ENCODE measurements around the gene COQ2.
"Not testable (repeated sequence)": the region's sequence is repeated elsewhere in the genome, so short reads cannot be mapped to it uniquely, and the experiment has no call there.

The COQ2 gene

DNA sequence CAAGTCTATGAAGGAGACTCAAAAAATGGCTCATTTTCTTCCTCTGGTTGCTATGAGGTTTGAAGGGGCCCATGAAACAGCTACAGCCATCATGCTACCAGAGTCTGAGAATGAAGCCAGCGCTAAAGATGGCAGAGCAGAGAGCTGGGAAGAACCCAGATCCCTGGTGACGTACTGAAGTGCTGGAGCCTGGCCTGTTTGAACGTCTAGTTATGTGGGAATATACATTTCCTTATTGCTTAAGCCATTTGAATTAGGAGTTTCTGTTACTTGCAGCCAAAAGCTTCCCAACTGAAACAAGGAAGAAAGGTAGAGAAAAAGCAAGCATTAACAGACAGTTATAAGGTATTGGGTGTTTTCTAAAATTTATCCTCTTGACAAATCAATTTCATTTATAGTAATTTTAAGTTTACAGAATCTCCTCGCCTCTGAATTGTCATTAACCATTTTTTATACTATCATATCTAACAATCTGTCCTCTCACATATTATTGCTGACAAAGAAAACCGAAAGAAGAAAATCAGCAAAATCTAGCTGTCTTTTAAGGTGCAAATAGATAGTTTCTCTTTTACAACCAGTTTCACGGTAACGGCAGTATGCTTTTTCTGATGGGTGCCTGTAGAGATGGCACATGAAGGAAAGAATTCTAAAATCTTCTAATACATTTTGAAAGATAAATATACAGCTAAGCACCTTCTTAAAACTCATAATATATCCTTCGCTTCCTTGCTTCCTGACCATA, 8.9 kb upstream of the COQ2 start:
- H3K27me3 ChIP-seq (ENCODE audit: insufficient read depth, low read depth, severe bottlenecking), result no peaks in the 10 kb centered on the region
- TF ChIP-seq, protein P1, sequence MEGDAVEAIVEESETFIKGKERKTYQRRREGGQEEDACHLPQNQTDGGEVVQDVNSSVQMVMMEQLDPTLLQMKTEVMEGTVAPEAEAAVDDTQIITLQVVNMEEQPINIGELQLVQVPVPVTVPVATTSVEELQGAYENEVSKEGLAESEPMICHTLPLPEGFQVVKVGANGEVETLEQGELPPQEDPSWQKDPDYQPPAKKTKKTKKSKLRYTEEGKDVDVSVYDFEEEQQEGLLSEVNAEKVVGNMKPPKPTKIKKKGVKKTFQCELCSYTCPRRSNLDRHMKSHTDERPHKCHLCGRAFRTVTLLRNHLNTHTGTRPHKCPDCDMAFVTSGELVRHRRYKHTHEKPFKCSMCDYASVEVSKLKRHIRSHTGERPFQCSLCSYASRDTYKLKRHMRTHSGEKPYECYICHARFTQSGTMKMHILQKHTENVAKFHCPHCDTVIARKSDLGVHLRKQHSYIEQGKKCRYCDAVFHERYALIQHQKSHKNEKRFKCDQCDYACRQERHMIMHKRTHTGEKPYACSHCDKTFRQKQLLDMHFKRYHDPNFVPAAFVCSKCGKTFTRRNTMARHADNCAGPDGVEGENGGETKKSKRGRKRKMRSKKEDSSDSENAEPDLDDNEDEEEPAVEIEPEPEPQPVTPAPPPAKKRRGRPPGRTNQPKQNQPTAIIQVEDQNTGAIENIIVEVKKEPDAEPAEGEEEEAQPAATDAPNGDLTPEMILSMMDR (IDR thresholded peaks at IDR 0.05; ENCODE audit: low read depth, low read length), result no peak
- H3K9me3 ChIP-seq (ENCODE audit: severe bottlenecking), result no peaks in the 10 kb centered on the region
- DNase-seq, result no peak
- no peak overlapping the region for H3K27ac ChIP-seq
- H3K4me3 ChIP-seq (ENCODE audit: low read depth, low read length), result no peak overlapping the region
- H3K36me3 ChIP-seq, result no peaks in the 10 kb centered on the region

DNA sequence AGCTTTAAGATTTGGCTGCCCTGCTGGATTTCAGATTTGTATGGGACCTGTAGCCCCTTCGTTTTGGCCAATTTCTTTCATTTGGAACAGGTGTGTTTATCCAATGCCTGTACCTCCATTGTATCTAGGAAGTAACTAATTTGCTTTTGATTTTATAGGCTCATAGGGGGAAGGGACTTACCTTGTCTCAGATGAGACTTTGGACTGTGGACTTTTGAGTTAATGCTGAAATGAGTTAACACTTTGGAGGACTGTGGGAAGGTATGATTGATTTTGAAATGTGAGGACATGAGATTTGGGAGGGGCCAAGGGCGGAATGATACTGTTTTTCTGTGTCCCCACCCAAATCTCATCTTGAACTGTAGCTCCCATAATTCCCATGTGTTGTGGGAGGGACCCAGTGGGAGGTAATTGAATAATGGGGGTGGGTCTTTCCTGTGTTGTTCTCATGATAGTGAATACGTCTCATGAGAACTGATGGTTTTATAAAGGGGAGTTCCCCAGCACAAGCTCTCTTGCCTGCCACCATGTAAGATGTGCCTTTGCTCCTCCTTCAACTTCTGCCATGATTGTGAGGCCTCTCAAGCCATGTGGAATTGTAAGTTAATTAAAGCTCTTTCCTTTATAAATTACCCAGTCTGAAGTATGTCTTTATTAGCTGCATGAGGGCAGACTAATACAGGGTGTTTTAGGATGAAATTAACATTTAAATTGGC, 5.6 kb upstream of the COQ2 start:
- not testable (repeated sequence) for H3K27me3 ChIP-seq (ENCODE audit: insufficient read depth, low read depth, severe bottlenecking); H3K4me3 ChIP-seq (ENCODE audit: low read depth, low read length); H3K9me3 ChIP-seq (ENCODE audit: severe bottlenecking); DNase-seq; H3K36me3 ChIP-seq; H3K27ac ChIP-seq

DNA sequence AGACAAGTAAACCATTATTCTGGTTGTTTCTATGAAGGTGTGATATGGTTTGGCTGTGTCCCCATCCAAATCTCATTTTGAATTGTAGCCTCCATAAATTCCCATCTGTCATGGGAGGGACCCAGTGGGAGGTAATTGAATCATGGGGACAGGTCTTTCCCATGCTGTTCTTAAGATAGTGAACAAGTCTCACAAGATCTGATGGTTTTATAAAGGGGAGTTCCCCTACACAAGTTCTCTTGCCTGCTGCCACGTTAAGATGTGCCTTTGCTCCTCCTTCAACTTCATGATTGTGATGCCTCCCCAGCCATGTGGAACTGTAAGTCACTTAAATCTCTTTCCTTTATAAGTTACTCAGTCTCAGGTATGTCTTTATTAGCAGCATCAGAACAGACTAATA, 3.8 kb upstream of the COQ2 start:
- DNase-seq; H3K27me3 ChIP-seq (ENCODE audit: insufficient read depth, low read depth, severe bottlenecking); H3K27ac ChIP-seq; H3K9me3 ChIP-seq (ENCODE audit: severe bottlenecking); H3K4me3 ChIP-seq (ENCODE audit: low read depth, low read length); H3K36me3 ChIP-seq: not testable (repeated sequence)

DNA sequence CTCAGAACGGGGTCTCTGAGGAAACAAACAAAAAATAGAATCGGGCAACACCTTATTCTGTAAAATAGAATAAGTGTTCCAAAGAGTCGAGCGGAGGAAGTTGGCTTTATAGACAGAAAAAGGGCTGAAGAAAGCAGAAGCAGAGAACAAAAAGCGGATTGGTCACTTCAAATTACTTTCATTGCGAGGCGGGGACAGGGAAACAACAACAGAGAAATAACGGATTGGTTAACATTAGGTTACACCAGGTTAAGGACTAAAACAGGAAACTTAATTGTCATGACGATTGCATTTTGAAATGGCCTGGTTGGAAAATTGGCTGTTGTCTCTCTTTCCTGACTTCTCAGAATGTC, 433 bp upstream of the COQ2 start:
- H3K36me3 ChIP-seq, result no peaks in the 10 kb centered on the region
- no peaks in the 10 kb centered on the region for H3K27me3 ChIP-seq (ENCODE audit: insufficient read depth, low read depth, severe bottlenecking)
- peak overlapping the region; percentile 89 for H3K4me3 ChIP-seq (ENCODE audit: low read depth, low read length)
- peak overlapping the region; percentile 85 for H3K27ac ChIP-seq
- TF ChIP-seq, protein P1 (IDR thresholded peaks at IDR 0.05; ENCODE audit: low read depth, low read length), result no peak
- no peaks in the 10 kb centered on the region for H3K9me3 ChIP-seq (ENCODE audit: severe bottlenecking)
- no peak for DNase-seq

DNA sequence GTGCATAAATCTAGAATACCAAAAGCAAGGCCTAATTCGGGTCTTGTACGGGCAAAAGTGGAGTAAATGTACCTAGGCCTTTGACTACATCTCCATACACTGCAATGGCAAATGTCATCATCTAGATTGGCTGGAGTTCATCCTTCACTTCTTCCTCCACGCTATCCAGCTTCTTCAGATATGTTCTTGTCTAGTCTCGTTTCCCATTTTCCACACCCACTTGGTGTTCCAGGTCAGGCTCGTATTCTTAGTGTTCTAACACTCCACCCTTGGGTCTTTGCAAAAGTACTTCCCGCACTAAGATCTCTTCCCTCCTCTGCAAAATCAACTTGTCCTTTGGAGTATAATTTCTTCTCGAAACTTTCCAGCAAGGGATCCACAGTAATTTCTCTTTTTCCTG, 1.4 kb downstream of the COQ2 start:
- TF ChIP-seq, protein P1 (IDR thresholded peaks at IDR 0.05; ENCODE audit: low read depth, low read length), result no peak
- no peak overlapping the region for H3K27ac ChIP-seq
- no peak overlapping the region for H3K4me3 ChIP-seq (ENCODE audit: low read depth, low read length)
- no peaks in the 10 kb centered on the region for H3K36me3 ChIP-seq
- no peak for DNase-seq
- H3K27me3 ChIP-seq (ENCODE audit: insufficient read depth, low read depth, severe bottlenecking), result no peaks in the 10 kb centered on the region
- H3K9me3 ChIP-seq (ENCODE audit: severe bottlenecking), result no peaks in the 10 kb centered on the region

DNA sequence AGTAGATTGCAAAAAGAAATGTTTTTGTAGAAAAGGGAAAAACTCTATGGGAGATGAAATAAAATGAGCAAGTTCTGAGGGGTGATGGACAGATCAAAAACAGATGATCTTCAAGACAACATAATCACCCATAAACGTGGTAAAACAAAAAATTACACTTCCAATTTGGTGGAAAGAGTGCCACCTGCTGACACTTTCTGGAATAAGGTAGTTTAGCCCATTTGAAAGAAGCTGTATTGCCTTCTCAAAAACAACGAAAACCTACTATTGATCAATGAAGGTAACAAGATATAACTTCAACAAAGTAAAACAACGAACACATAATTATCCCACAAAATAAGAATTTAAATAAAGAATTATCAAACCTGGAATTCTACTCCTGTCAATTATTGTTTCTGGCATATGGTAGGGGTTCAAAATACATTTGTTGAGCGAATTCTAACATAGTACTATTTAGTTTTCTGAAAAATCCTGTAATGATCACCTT, 2.5 kb downstream of the COQ2 start:
- DNase-seq, result peak; percentile 19
- Histone ChIP-seq H3K4me3 (ENCODE audit: low read depth, low read length) (no peak overlapping the region), H3K9me3 (ENCODE audit: severe bottlenecking) (no peaks in the 10 kb centered on the region), H3K27ac (no peak overlapping the region), H3K27me3 (ENCODE audit: insufficient read depth, low read depth, severe bottlenecking) (no peaks in the 10 kb centered on the region), H3K36me3 (no peaks in the 10 kb centered on the region)
- TF ChIP-seq, protein P1 (IDR thresholded peaks at IDR 0.05; ENCODE audit: low read depth, low read length), result peak; percentile 41
